Neural cell (in vitro differentiated cells): ENCODE data around the gene GPR89A. TPM values are rescaled to one million over a fixed set of nuclear protein-coding genes. Genes with fewer than 3 reads are reported as not detected.

Source experiments
- H2AFZ ChIP-seq: fragments of 200-600, 300-800 bp; sonication (generic), shearing (Covaris generic); 2 replicates; pipeline ENCODE4 v1.6.0; 2014; ENCODE audit warnings: low read depth, mild to moderate bottlenecking, antibody characterized with exemption, low read length, moderate library complexity
- H3F3A ChIP-seq: fragments of 200-600 bp; shearing (Covaris generic); 2 replicates; pipeline ENCODE4 v1.6.1; 2016; ENCODE audit warnings: mild to moderate bottlenecking, moderate library complexity, mixed read lengths, antibody characterized with exemption, low read length; ENCODE audit not compliant: insufficient read depth, poor library complexity, severe bottlenecking
- H3K27ac ChIP-seq: fragments of 200-600, 300-800 bp; sonication (generic), shearing (Covaris generic); 2 replicates; pipeline ENCODE4 v1.5.1; 2014; ENCODE audit warnings: mild to moderate bottlenecking, low read length, moderate library complexity
- H3K27me3 ChIP-seq: fragments of 300-800, 200-600 bp; sonication (generic), shearing (Covaris generic); 2 replicates; pipeline ENCODE4 v1.6.0; 2014; ENCODE audit warnings: mild to moderate bottlenecking, low read depth, low read length, moderate library complexity; ENCODE audit not compliant: insufficient read depth
- H3K36me3 ChIP-seq: fragments of 300-800, 200-600 bp; sonication (generic), shearing (Covaris generic); 2 replicates; pipeline ENCODE4 v1.5.1; 2014; ENCODE audit warnings: mild to moderate bottlenecking, antibody characterized with exemption, low read length, moderate library complexity; ENCODE audit not compliant: insufficient read depth
- H3K4me2 ChIP-seq: fragments of 300-800, 200-600 bp; sonication (generic), shearing (Covaris generic); 2 replicates; pipeline ENCODE4 v1.6.0; 2014; ENCODE audit warnings: mild to moderate bottlenecking, low read length
- H3K4me3 ChIP-seq: fragments of 300-800, 200-600 bp; sonication (generic), shearing (Covaris generic); 2 replicates; pipeline ENCODE4 v1.5.1; 2014; ENCODE audit warnings: mild to moderate bottlenecking, low read length, moderate library complexity
- H3K79me2 ChIP-seq: fragments of 200-600 bp; shearing (Covaris generic); replicated peaks from 2 replicates; pipeline ENCODE4 v1.6.0; 2014; ENCODE audit warnings: mild to moderate bottlenecking, low read length, moderate library complexity; ENCODE audit not compliant: insufficient read depth
- H3K9ac ChIP-seq: fragments of 300-800, 200-600 bp; sonication (generic), shearing (Covaris generic); 2 replicates; pipeline ENCODE4 v1.6.1; 2016; ENCODE audit warnings: mild to moderate bottlenecking, low read length, mixed read lengths
- H3K9me2 ChIP-seq: fragments of 200-600 bp; shearing (Covaris generic); 2 replicates; pipeline ENCODE4 v1.6.1; 2016; ENCODE audit warnings: mild to moderate bottlenecking, low read length, mixed read lengths; ENCODE audit not compliant: insufficient read depth
- H3K9me3 ChIP-seq: fragments of 200-600, 300-800 bp; sonication (generic), shearing (Covaris generic); 2 replicates; pipeline ENCODE4 v1.6.1; 2016; ENCODE audit warnings: mild to moderate bottlenecking, mixed run types, low read length, moderate library complexity, mixed read lengths
- H4K20me1 ChIP-seq: fragments of 200-600 bp; shearing (Covaris generic); 2 replicates; pipeline ENCODE4 v1.6.1; 2016; ENCODE audit warnings: mild to moderate bottlenecking, mixed run types; ENCODE audit not compliant: insufficient read depth
- POLR2AphosphoS5 ChIP-seq: IDR thresholded peaks from 2 replicates; pipeline ENCODE4 v1.6.1; 2012
- SMC3 ChIP-seq: fragments of 450-650 bp; conservative IDR thresholded peaks from 2 replicates; pipeline ENCODE4 v1.6.1; 2014; ENCODE audit warnings: antibody characterized with exemption, mild to moderate bottlenecking, moderate library complexity; ENCODE audit not compliant: poor library complexity
- TAF1 ChIP-seq: IDR thresholded peaks from 2 replicates; pipeline ENCODE4 v1.6.1; 2012; ENCODE audit warnings: low read depth
- polyA plus RNA-seq: library from polyadenylated mRNA; depleted of rRNA; stranded (reverse); fragments of >200 nt; gene quantifications from 2 replicates; pipeline ENCODE4 v1.2.3, GENCODE V29; 2014
- TF ChIP-seq, protein P1 (sequence below): IDR thresholded peaks from 2 replicates; pipeline ENCODE4 v1.6.1; 2012; ENCODE audit warnings: borderline replicate concordance

GPR89A gene
- polyA plus RNA-seq, 1 donor from 2014 or later: 38.4 TPM

GRCh38 chr1:145719230-145720079 lies 111.7 kb downstream of the GPR89A start, which contains the start of gene CD160:
Gene CD160, plus strand, starts transcription at chr1:145719499. Its CDS starts 8,829 bp downstream, at chr1:145728328.
- H3K9me2 ChIP-seq: no peaks in the 10 kb centered on the region
- no peaks in the 10 kb centered on the region for H3K79me2 ChIP-seq
- H3K27ac ChIP-seq: no peak within 1 kb of the TSS
- no peaks in the 10 kb centered on the region for H3F3A ChIP-seq
- H3K9ac ChIP-seq: no peak within 1 kb of the TSS
- no peak within 1 kb of the TSS for H3K4me2 ChIP-seq
- no peaks in the 10 kb centered on the region for H3K9me3 ChIP-seq
- H2AFZ ChIP-seq: no peak within 1 kb of the TSS
- no peaks in the 10 kb centered on the region for H3K27me3 ChIP-seq
- H3K36me3 ChIP-seq: no peaks in the 10 kb centered on the region
- no peaks in the 10 kb centered on the region for H4K20me1 ChIP-seq
- no peak within 1 kb of the TSS for H3K4me3 ChIP-seq
- TF ChIP-seq TAF1 (no peak), SMC3 (no peak), POLR2AphosphoS5 (no peak)
- TF ChIP-seq, protein P1, sequence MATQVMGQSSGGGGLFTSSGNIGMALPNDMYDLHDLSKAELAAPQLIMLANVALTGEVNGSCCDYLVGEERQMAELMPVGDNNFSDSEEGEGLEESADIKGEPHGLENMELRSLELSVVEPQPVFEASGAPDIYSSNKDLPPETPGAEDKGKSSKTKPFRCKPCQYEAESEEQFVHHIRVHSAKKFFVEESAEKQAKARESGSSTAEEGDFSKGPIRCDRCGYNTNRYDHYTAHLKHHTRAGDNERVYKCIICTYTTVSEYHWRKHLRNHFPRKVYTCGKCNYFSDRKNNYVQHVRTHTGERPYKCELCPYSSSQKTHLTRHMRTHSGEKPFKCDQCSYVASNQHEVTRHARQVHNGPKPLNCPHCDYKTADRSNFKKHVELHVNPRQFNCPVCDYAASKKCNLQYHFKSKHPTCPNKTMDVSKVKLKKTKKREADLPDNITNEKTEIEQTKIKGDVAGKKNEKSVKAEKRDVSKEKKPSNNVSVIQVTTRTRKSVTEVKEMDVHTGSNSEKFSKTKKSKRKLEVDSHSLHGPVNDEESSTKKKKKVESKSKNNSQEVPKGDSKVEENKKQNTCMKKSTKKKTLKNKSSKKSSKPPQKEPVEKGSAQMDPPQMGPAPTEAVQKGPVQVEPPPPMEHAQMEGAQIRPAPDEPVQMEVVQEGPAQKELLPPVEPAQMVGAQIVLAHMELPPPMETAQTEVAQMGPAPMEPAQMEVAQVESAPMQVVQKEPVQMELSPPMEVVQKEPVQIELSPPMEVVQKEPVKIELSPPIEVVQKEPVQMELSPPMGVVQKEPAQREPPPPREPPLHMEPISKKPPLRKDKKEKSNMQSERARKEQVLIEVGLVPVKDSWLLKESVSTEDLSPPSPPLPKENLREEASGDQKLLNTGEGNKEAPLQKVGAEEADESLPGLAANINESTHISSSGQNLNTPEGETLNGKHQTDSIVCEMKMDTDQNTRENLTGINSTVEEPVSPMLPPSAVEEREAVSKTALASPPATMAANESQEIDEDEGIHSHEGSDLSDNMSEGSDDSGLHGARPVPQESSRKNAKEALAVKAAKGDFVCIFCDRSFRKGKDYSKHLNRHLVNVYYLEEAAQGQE: no peak

Other genes with a start within 250 kb of the GPR89A start
- gene NBPF20, start 182.4 kb upstream of the GPR89A start, polyA plus RNA-seq: 6.8 and 7.0 TPM in 2 replicates
- gene PDZK1, start 99.4 kb downstream of the GPR89A start, polyA plus RNA-seq: 0.88 TPM in 1 of 2 replicates, not detected in the other
- 1.5 TPM in 1 of 2 replicates, not detected in the other for gene CD160, start 111.5 kb downstream of the GPR89A start, polyA plus RNA-seq
- gene RNF115, start 216.1 kb downstream of the GPR89A start, polyA plus RNA-seq: 22.3 and 25.7 TPM in 2 replicates
- gene POLR3C, start 216.2 kb downstream of the GPR89A start, polyA plus RNA-seq: 30.1 and 33.1 TPM in 2 replicates
- gene NUDT17, start 237.6 kb downstream of the GPR89A start, polyA plus RNA-seq: 4.5 and 5.4 TPM in 2 replicates